Central memory CD8-positive, alpha-beta T cell (primary cell): Measurements from ENCODE around the gene DSG4.

Source experiments
- ATAC-seq: fragments of 150-1000 bp; cut with Tn5 transposase; replicated peaks from 2 replicates; pipeline ENCODE4 v1.10.0; 2022; ENCODE audit warnings: mild to moderate bottlenecking, moderate FRiP score, moderate number of reproducible peaks; ENCODE audit not compliant: poor library complexity, severe bottlenecking; ENCODE audit errors: extremely low read depth
- DNase-seq, 2 donors: peaks; one replicate each; pipeline ENCODE4 v3.0.0; 2021; ENCODE audit warnings: low spot score in 2 of 2
- H3K27ac Mint-ChIP-seq: one replicate; pipeline ENCODE4 v1.8.0; 2022; ENCODE audit warnings: low read depth, mild to moderate bottlenecking, moderate library complexity, mixed read lengths
- H3K27me3 Mint-ChIP-seq: one replicate; pipeline ENCODE4 v1.8.0; 2022; ENCODE audit warnings: mixed read lengths
- H3K36me3 Mint-ChIP-seq: one replicate; pipeline ENCODE4 v1.8.0; 2022; ENCODE audit warnings: mild to moderate bottlenecking, moderate library complexity, mixed read lengths; ENCODE audit not compliant: insufficient read depth
- H3K4me1 Mint-ChIP-seq: one replicate; pipeline ENCODE4 v1.8.0; 2022; ENCODE audit warnings: mixed read lengths
- H3K4me3 Mint-ChIP-seq: one replicate; pipeline ENCODE4 v1.8.0; 2022; ENCODE audit warnings: mild to moderate bottlenecking, moderate library complexity, mixed read lengths
- H3K9me3 Mint-ChIP-seq: one replicate; pipeline ENCODE4 v1.8.0; 2022; ENCODE audit warnings: mixed read lengths

Gene DSG4

GRCh38 chr18:31386741-31387140, 10.2 kb downstream of the DSG4 start:
- H3K27me3 Mint-ChIP-seq, result no peaks in the 10 kb centered on the region
- H3K4me1 Mint-ChIP-seq, result no peaks in the 10 kb centered on the region
- H3K27ac Mint-ChIP-seq, result no peak overlapping the region
- ATAC-seq (no peak), DNase-seq (no peak)
- H3K36me3 Mint-ChIP-seq, result no peaks in the 10 kb centered on the region
- H3K9me3 Mint-ChIP-seq, result no peaks in the 10 kb centered on the region
- no peak overlapping the region for H3K4me3 Mint-ChIP-seq

DNA sequence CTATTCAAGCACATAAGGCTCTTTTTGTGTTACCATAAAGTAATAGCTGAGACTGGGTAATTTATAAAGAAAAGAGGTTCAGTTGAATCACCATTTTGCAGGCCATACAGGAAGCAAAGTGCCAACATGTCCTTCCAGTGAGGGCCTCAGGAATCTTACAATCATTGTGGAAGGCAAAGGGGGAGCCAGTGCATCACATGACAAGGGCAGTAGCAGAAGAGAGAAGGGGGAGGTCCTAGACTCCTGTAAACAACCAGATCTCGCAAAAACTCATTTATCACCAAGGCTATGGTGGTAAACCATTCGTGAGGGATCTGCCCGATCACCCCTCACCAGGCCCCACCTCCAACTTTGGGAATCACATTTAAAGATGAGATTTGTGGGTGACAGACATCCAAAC, 16.7 kb downstream of the DSG4 start:
- no peaks in the 10 kb centered on the region for H3K4me1 Mint-ChIP-seq

GRCh38 chr18:31396796-31397612, 20.4 kb downstream of the DSG4 start:
- no peaks in the 10 kb centered on the region for H3K27me3 Mint-ChIP-seq
- no peak for DNase-seq
- H3K9me3 Mint-ChIP-seq, result peaks cover 5% of the 10 kb centered on the region
- H3K27ac Mint-ChIP-seq, result no peak overlapping the region
- no peak overlapping the region for H3K4me3 Mint-ChIP-seq
- ATAC-seq, result no peak
- H3K36me3 Mint-ChIP-seq, result no peaks in the 10 kb centered on the region
- H3K4me1 Mint-ChIP-seq, result no peaks in the 10 kb centered on the region

More for the DNA sequence above, 16.7 kb downstream of the DSG4 start:
- Mint-ChIP-seq H3K4me3 (no peak overlapping the region), H3K27ac (no peak overlapping the region), H3K36me3 (no peaks in the 10 kb centered on the region), H3K27me3 (no peaks in the 10 kb centered on the region), H3K9me3 (peaks cover 5% of the 10 kb centered on the region)
- ATAC-seq (no peak), DNase-seq (no peak)

GRCh38 chr18:31398191-31398590, 21.6 kb downstream of the DSG4 start:
- ATAC-seq (no peak), DNase-seq (no peak)
- Mint-ChIP-seq H3K4me3 (no peak overlapping the region), H3K4me1 (no peaks in the 10 kb centered on the region), H3K9me3 (peaks cover 3% of the 10 kb centered on the region), H3K27me3 (no peaks in the 10 kb centered on the region), H3K36me3 (no peaks in the 10 kb centered on the region), H3K27ac (no peak overlapping the region)

DNA sequence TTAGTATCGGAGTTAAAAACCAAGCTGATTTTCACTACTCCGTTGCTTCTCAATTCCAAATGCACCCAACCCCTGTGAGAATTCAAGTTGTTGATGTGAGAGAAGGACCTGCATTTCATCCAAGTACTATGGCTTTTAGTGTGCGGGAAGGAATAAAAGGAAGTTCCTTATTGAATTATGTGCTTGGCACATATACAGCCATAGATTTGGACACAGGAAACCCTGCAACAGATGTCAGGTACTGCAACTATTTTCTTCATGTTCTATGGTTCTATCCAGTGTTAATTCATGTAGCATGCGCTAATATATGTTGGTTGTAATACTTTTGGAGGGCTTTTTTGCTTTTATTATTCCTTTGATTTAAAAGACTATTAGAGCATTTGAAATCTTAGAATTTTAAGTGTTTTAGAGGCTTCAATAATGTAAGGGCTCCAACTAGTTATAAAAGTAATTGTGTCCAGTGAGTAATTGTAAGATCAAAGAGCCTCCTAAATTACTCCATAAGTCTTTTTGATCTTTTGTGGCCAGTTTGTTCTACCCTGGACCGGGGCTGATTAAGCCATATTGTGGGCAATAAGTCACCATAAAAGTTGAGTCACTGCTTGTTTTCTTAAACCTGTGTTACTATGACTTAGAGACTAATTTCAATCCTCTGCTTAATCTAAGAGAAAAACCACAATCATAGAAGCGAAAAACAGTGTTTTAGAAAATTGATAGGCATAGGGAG, 22.9 kb downstream of the DSG4 start:
- Mint-ChIP-seq H3K9me3 (no peaks in the 10 kb centered on the region), H3K4me1 (no peaks in the 10 kb centered on the region), H3K4me3 (no peak overlapping the region), H3K27ac (no peak overlapping the region), H3K27me3 (no peaks in the 10 kb centered on the region), H3K36me3 (no peaks in the 10 kb centered on the region)
- no peak for ATAC-seq
- no peak for DNase-seq

GRCh38 chr18:31401156-31402025, 24.8 kb downstream of the DSG4 start:
- Mint-ChIP-seq H3K36me3 (no peaks in the 10 kb centered on the region), H3K4me1 (no peaks in the 10 kb centered on the region), H3K4me3 (no peak overlapping the region), H3K9me3 (no peaks in the 10 kb centered on the region), H3K27ac (no peak overlapping the region), H3K27me3 (no peaks in the 10 kb centered on the region)
- no peak for ATAC-seq
- no peak for DNase-seq

DNA sequence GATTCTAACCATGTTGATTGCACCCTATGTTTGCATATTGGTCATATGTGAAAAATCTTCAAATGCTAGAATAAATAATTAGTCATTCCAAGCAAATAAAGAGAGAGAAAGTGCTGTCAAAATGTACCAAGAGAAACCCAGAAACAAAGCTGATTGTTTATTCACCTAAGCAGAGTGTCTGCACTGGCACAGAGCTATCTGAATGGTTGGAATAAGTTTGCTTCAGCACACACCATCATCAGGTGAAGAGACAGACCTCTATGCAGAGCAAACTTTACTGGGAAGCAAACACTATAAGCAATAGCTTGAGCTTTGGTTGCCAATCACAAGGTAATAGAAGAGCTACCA, 25.4 kb downstream of the DSG4 start:
- Mint-ChIP-seq H3K9me3 (peaks cover 4% of the 10 kb centered on the region), H3K27me3 (no peaks in the 10 kb centered on the region), H3K4me3 (no peak overlapping the region), H3K4me1 (no peaks in the 10 kb centered on the region), H3K36me3 (no peaks in the 10 kb centered on the region), H3K27ac (no peak overlapping the region)
- no peak for ATAC-seq
- no peak for DNase-seq

GRCh38 chr18:31403409-31403808, 26.8 kb downstream of the DSG4 start:
- Mint-ChIP-seq H3K4me1 (no peaks in the 10 kb centered on the region), H3K27me3 (no peaks in the 10 kb centered on the region), H3K4me3 (no peak overlapping the region), H3K9me3 (peaks cover 7% of the 10 kb centered on the region), H3K36me3 (no peaks in the 10 kb centered on the region), H3K27ac (no peak overlapping the region)
- ATAC-seq, result no peak
- DNase-seq, result no peak

- peaks cover 17% of the 10 kb centered on the region for H3K9me3 Mint-ChIP-seq
- no peak for ATAC-seq
- H3K27me3 Mint-ChIP-seq, result no peaks in the 10 kb centered on the region
Observed at GRCh38 chr18:31407649-31408048, 31.1 kb downstream of the DSG4 start.

GRCh38 chr18:31409276-31409675, 32.7 kb downstream of the DSG4 start:
- H3K27me3 Mint-ChIP-seq, result no peaks in the 10 kb centered on the region

More at GRCh38 chr18:31407649-31408048, 31.1 kb downstream of the DSG4 start:
- no peaks in the 10 kb centered on the region for H3K36me3 Mint-ChIP-seq
- no peak overlapping the region for H3K4me3 Mint-ChIP-seq
- no peak for DNase-seq
- no peak overlapping the region for H3K27ac Mint-ChIP-seq
- H3K4me1 Mint-ChIP-seq, result no peaks in the 10 kb centered on the region

DNA sequence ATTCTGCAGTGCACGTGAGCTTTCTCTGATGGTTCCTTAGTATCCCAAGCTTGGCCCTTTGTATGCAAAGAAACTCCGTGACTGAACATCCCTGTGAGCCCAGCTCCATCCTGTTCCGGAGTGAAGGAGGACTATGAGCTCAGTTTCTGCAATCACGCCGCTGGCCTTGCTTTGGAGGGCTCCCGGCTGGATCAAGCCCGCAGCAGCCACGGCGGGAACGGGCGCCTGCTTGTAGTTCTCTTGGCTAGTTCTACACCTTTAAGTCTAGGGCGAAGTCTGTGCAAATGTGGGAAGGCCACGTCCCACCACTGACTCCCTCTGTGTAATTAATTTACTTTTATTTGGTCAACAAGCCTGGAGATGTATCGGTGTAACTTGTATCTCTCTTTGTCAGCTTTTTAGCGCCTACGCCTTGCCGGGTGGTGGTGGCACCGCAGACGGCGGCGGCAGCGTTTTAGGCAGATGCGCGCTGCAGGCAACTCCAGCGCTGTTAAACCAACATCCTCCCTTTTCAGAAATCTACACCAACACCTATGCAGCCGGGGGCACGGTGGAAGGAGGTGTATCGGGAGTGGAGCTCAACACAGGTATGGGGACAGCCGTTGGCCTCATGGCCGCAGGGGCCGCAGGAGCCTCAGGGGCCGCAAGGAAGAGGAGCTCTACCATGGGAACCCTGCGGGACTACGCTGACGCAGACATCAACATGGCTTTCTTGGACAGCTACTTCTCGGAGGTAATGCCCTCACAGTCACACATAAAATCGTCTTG, 34.3 kb downstream of the DSG4 start:
- no peak for DNase-seq
- no peak overlapping the region for H3K27ac Mint-ChIP-seq
- no peak for ATAC-seq
- no peaks in the 10 kb centered on the region for H3K4me1 Mint-ChIP-seq
- no peaks in the 10 kb centered on the region for H3K36me3 Mint-ChIP-seq
- peaks cover 17% of the 10 kb centered on the region for H3K9me3 Mint-ChIP-seq
- H3K4me3 Mint-ChIP-seq, result no peak overlapping the region
- H3K27me3 Mint-ChIP-seq, result no peaks in the 10 kb centered on the region

More at GRCh38 chr18:31409276-31409675, 32.7 kb downstream of the DSG4 start:
- Mint-ChIP-seq H3K27ac (no peak overlapping the region), H3K36me3 (no peaks in the 10 kb centered on the region), H3K4me1 (no peaks in the 10 kb centered on the region), H3K9me3 (peaks cover 17% of the 10 kb centered on the region), H3K4me3 (no peak overlapping the region)
- no peak for DNase-seq
- ATAC-seq, result no peak

DNA sequence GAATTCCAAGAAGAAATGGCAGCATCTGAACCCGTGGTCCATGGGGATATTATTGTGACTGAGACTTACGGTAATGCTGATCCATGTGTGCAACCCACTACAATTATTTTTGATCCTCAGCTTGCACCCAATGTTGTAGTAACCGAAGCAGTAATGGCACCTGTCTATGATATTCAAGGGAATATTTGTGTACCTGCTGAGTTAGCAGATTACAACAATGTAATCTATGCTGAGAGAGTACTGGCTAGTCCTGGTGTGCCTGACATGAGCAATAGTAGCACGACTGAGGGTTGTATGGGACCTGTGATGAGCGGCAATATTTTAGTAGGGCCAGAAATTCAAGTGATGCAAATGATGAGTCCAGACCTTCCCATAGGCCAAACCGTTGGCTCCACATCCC, 36.6 kb downstream of the DSG4 start:
- H3K27ac Mint-ChIP-seq, result no peak overlapping the region
- no peak overlapping the region for H3K4me3 Mint-ChIP-seq
- H3K9me3 Mint-ChIP-seq, result peaks cover 11% of the 10 kb centered on the region
- H3K4me1 Mint-ChIP-seq, result no peaks in the 10 kb centered on the region
- no peaks in the 10 kb centered on the region for H3K27me3 Mint-ChIP-seq
- DNase-seq, result no peak
- H3K36me3 Mint-ChIP-seq, result no peaks in the 10 kb centered on the region
- no peak for ATAC-seq
